HepG2 (cell line): ENCODE measurements around the gene DBNDD1. TPM values are rescaled to one million over a fixed set of nuclear protein-coding genes. Genes with fewer than 3 reads are reported as not detected.

Experiments
- ATAC-seq: fragments of 200-7000 bp; cut with Tn5 transposase; 3 replicates; pipeline ENCODE4 v1.9.1; 2020; ENCODE audit warnings: mild to moderate bottlenecking, moderate library complexity
- BruUV-seq: library from RNA; stranded (reverse); fragments of 400-500 nt; replicated peaks from 2 replicates; lab custom pipeline; 2021; lab: Mats Ljungman, UMichigan
- CTCF ChIA-PET: fragments of 300-600 bp; formaldehyde crosslinking; extraction: SDS; loops from one replicate; lab custom pipeline; 2021; ENCODE audit warnings: low total read pairs, inconsistent platforms, low intra/inter-chr PET ratio; lab: Yijun Ruan, JAX
- POLR2A ChIA-PET: fragments of 350-600 bp; sonication (Branson Sonifier 250); formaldehyde crosslinking; loops from one replicate; lab custom pipeline; 2020; ENCODE audit warnings: antibody characterized with exemption, inconsistent platforms; lab: Yijun Ruan, JAX
- DNase-seq: peaks from one replicate; pipeline ENCODE4 v3.0.0-alpha.2; 2015; ENCODE audit warnings: low spot score
- FAIRE-seq: peaks from 3 replicates; lab custom pipeline; 2011; peaks lifted over from hg19 to GRCh38; lab: Jason Lieb, UNC
- H2AFZ ChIP-seq: one replicate; pipeline ENCODE4 v1.6.1; 2011; ENCODE audit warnings: low read length, inconsistent platforms
- H3K27ac ChIP-seq: fragments of 300-600 bp; 3 replicates; pipeline ENCODE4 v1.8.0; 2011; ENCODE audit warnings: mixed run types, mild to moderate bottlenecking, mixed read lengths, low read length, inconsistent platforms; ENCODE audit not compliant: insufficient read depth; ENCODE audit errors: extremely low read length
- H3K27me3 ChIP-seq, 2 experiments: fragments of 200-600 bp in 1 of 2; 2 replicates in 1 of 2; 3 replicates in 1 of 2; pipeline versions ENCODE4 v1.6.0 to v1.8.0; 2011; ENCODE audit warnings: low read length in 2 of 2, mild to moderate bottlenecking in 2 of 2, moderate library complexity in 2 of 2, inconsistent platforms in 1 of 2; ENCODE audit not compliant: insufficient read depth in 2 of 2, control insufficient read depth in 1 of 2
- H3K36me3 ChIP-seq, 2 experiments: fragments of 200-600 bp in 1 of 2; replicated peaks in 1 of 2; 2 replicates in 1 of 2; 3 replicates in 1 of 2; pipeline versions ENCODE4 v1.5.1 to v1.8.0; 2011; ENCODE audit warnings: low read length in 2 of 2, inconsistent platforms in 1 of 2; ENCODE audit not compliant: insufficient read depth in 2 of 2, control insufficient read depth in 1 of 2
- H3K4me1 ChIP-seq: 2 replicates; pipeline ENCODE4 v1.5.1; 2012; ENCODE audit warnings: low read length, inconsistent platforms; ENCODE audit not compliant: insufficient read depth
- H3K4me2 ChIP-seq: 2 replicates; pipeline ENCODE4 v1.6.0; 2011; ENCODE audit warnings: low read depth, low read length, inconsistent platforms
- H3K4me3 ChIP-seq, 3 experiments: fragments of 200-600 bp in 1 of 3; sonication (generic), shearing (Covaris generic) in 1 of 3; replicated peaks in 1 of 3; 2 replicates each; pipeline ENCODE4 v1.5.1; 2011 to 2016; ENCODE audit warnings: low read length in 3 of 3, inconsistent platforms in 2 of 3, low read depth in 2 of 3, mild to moderate bottlenecking in 2 of 3, control low read depth in 1 of 3, mixed read lengths in 1 of 3; ENCODE audit not compliant: insufficient read depth in 1 of 3
- H3K79me2 ChIP-seq: one replicate; pipeline ENCODE4 v1.6.1; 2011; ENCODE audit warnings: low read length, inconsistent platforms; ENCODE audit not compliant: insufficient read depth
- H3K9ac ChIP-seq: 2 replicates; pipeline ENCODE4 v1.6.0; 2011; ENCODE audit warnings: mild to moderate bottlenecking, low read depth, low read length, inconsistent platforms; ENCODE audit not compliant: insufficient read depth
- H3K9me3 ChIP-seq: 2 replicates; pipeline ENCODE4 v1.5.1; 2012; ENCODE audit warnings: mild to moderate bottlenecking, low read length
- H4K20me1 ChIP-seq: 2 replicates; pipeline ENCODE4 v1.6.0; 2011; ENCODE audit warnings: inconsistent platforms, mild to moderate bottlenecking, low read length, moderate library complexity; ENCODE audit not compliant: insufficient read depth
- ELF1 ChIP-seq: sonication (generic); formaldehyde crosslinking; IDR thresholded peaks from 2 replicates; pipeline ENCODE4 v1.4.0; 2020; ENCODE audit warnings: missing genetic modification reagents
- ETV5 ChIP-seq: IDR thresholded peaks from 2 replicates; pipeline ENCODE4 v1.6.1; 2018; ENCODE audit warnings: missing biosample characterization, missing genetic modification reagents, inconsistent platforms, borderline replicate concordance
- FOXK2 ChIP-seq: fragments of 450-650 bp; IDR thresholded peaks from 2 replicates; pipeline ENCODE4 v1.6.1; 2016
- GFI1 ChIP-seq: sonication (generic); formaldehyde crosslinking; IDR thresholded peaks from 2 replicates; pipeline ENCODE4 v1.5.0; 2020; ENCODE audit warnings: missing genetic modification reagents, mild to moderate bottlenecking, borderline replicate concordance
- HDAC6 ChIP-seq: fragments of 200-600 bp; sonication (generic); IDR thresholded peaks from 2 replicates; pipeline ENCODE4 v1.7.0; 2017; ENCODE audit warnings: mild to moderate bottlenecking, antibody characterized with exemption, low read length, low read depth
- HOXA3 ChIP-seq: sonication (generic); formaldehyde crosslinking; IDR thresholded peaks from 2 replicates; pipeline ENCODE4 v1.5.0; 2020; ENCODE audit warnings: missing genetic modification reagents
- PBX3 ChIP-seq: sonication (generic); formaldehyde crosslinking; IDR thresholded peaks from 2 replicates; pipeline ENCODE4 v1.8.1; 2023; ENCODE audit warnings: missing genetic modification reagents, inconsistent platforms, borderline replicate concordance
- RNF2 ChIP-seq: fragments of 450-650 bp; conservative IDR thresholded peaks from 2 replicates; pipeline ENCODE4 v1.6.1; 2016; ENCODE audit warnings: low read depth
- YY1 ChIP-seq: IDR thresholded peaks from 2 replicates; pipeline ENCODE4 v1.6.1; 2011; ENCODE audit warnings: low read length, low read depth, moderate library complexity, mild to moderate bottlenecking; ENCODE audit not compliant: insufficient read depth, insufficient replicate concordance
- ZKSCAN1 ChIP-seq: fragments of 150-350 bp; IDR thresholded peaks from 2 replicates; pipeline ENCODE4 v1.6.1; 2014; ENCODE audit warnings: low read length
- ZMYM3 ChIP-seq: sonication (generic); formaldehyde crosslinking; IDR thresholded peaks from 2 replicates; pipeline ENCODE4 v1.5.1; 2020; ENCODE audit warnings: mild to moderate bottlenecking, missing genetic modification reagents
- ZNF253 ChIP-seq: sonication (generic); formaldehyde crosslinking; IDR thresholded peaks from 2 replicates; pipeline ENCODE4 v1.8.0; 2022; ENCODE audit warnings: mild to moderate bottlenecking, missing genetic modification reagents, borderline replicate concordance
- ZNF441 ChIP-seq: sonication (generic); formaldehyde crosslinking; IDR thresholded peaks from 2 replicates; pipeline ENCODE4 v1.7.0; 2021; ENCODE audit warnings: missing genetic modification reagents, borderline replicate concordance
- ZNF550 ChIP-seq: sonication (generic); formaldehyde crosslinking; IDR thresholded peaks from 2 replicates; pipeline ENCODE4 v1.4.0; 2020; ENCODE audit warnings: mild to moderate bottlenecking, missing genetic modification reagents, borderline replicate concordance
- ZNF709 ChIP-seq: sonication (generic); formaldehyde crosslinking; IDR thresholded peaks from 2 replicates; pipeline ENCODE4 v1.5.0; 2020; ENCODE audit warnings: mild to moderate bottlenecking, missing genetic modification reagents
- ZNF891 ChIP-seq: sonication (generic); formaldehyde crosslinking; IDR thresholded peaks from 2 replicates; pipeline ENCODE4 v1.5.0; 2020; ENCODE audit warnings: mild to moderate bottlenecking, missing genetic modification reagents
- WGBS: methylation state at CpG from one replicate; pipeline ENCODE4 v1.1.6; 2017; ENCODE audit warnings: low lambda C conversion rate; 5-methylcytosine and 5-hydroxymethylcytosine counted together
- in situ Hi-C: cut with HindIII; loops from 2 replicates; pipeline ENCODE4 v1.10.0; 2017; ENCODE audit warnings: low pct_unique_long_range_greater_than_20kb; ENCODE audit not compliant: extremely low pct_ligation_motif_present
- intact Hi-C: fragments of 100-400 bp; cut with micrococcal nuclease; formaldehyde crosslinking; loops from one replicate; pipeline ENCODE4 v1.10.0; 2022; ENCODE audit not compliant: unreplicated experiment
- polyA plus RNA-seq, 8 experiments: library from polyadenylated mRNA; depleted of rRNA in 3 of 8; stranded (reverse) in 7 of 8; unstranded in 1 of 8; fragments of >200 nt; fragmentation: Illumina TruSeq in 4 of 8; extraction: Trizol in 4 of 8; gene quantifications; 2 replicates each; pipeline versions ENCODE4 v1.2.1 to v1.2.3, GENCODE V29; 2011 to 2016; ENCODE audit warnings: low read depth in 4 of 8, missing spikeins in 1 of 8, mixed read lengths in 1 of 8; ENCODE audit not compliant: insufficient read depth in 1 of 8
- total RNA-seq, 5 experiments: library from RNA; depleted of rRNA; stranded (reverse); fragments of >200 nt; fragmentation: Illumina TruSeq; extraction: Trizol; gene quantifications; 2 replicates each; pipeline ENCODE4 v1.2.3, GENCODE V29; 2016; ENCODE audit warnings: low read depth in 1 of 5
- TF ChIP-seq, protein P1 (sequence below): sonication (generic); formaldehyde crosslinking; IDR thresholded peaks from 2 replicates; pipeline ENCODE4 v1.4.0; 2020; ENCODE audit warnings: missing genetic modification reagents, borderline replicate concordance
- TF ChIP-seq, protein P2 (sequence below): sonication (generic); formaldehyde crosslinking; IDR thresholded peaks from 2 replicates; pipeline ENCODE4 v1.5.0; 2020; ENCODE audit warnings: mild to moderate bottlenecking, missing genetic modification reagents, moderate library complexity

Gene DBNDD1
- total and polyA plus RNA-seq, 2 of the 13 experiments (the other 11 are each of a cell fraction or from before 2014, with no cell fraction given), result 17.0 to 40.4 TPM

DNA sequence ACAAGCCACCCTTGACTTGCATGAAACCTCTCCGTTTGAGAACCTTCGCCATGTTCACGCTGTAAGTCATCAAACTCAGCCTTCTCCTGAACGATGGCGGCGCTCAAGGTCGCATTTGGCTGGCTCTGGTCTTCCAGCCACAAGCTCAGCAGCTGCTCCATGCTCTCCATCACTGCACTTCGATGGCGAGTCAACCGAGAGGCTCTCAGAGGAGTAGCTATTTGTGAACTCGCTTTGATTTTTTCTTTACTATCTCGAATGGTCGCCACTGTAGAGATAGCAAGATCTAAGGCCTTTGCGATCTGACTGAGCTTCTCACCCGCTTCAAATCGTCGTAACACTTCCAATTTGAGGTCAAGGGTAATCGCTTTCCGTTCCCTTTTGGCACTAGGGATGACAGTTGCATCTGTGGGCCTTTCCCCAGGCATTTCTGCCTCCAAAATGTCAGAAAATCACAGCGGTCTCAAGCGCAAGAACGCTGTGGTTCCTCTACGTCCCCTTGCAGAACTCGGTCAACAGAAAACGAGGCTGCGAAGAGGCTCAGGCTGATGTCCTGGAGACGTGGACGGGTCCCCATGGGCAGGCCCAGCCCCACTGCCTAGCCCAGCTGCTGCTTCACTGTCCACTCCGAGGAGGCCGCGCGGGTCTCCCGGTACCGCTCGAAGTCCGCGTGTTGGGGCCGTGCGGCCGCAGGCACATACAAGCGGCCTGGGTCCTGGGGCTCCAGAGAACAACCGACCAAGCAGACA lies 47.6 kb downstream of the DBNDD1 start:
- H3K4me3 ChIP-seq, result peak overlapping the region; percentile 76 to 96 (median 95)
- peak overlapping the region; percentile 88 for H3K27ac ChIP-seq
- no peak overlapping the region for H2AFZ ChIP-seq
- H3K27me3 ChIP-seq, result no peaks in the 10 kb centered on the region; a peak in 1 of 5 replicates
- DNase-seq (no peak), FAIRE-seq (no peak), ATAC-seq (peak; percentile 61)
- H3K4me2 ChIP-seq, result peak overlapping the region; percentile 94
- in situ Hi-C loops (no loop called here), intact Hi-C loops (no loop called here)
- peaks cover 62% of the 10 kb centered on the region for H3K79me2 ChIP-seq
- H3K4me1 ChIP-seq, result peaks cover 49% of the 10 kb centered on the region
- CTCF ChIA-PET, result no interaction called here
- H3K9me3 ChIP-seq, result no peaks in the 10 kb centered on the region
- 39% methylated on average over 39 of the region's 42 CpGs for WGBS
- POLR2A ChIA-PET, result interaction anchor here (0.9 to 7.1 kb wide), 12 partner anchors 8 to 99 kb away, joined by 3 to 84 read pairs (median 4); partner anchors contain the start of genes DBNDD1, MC1R, TCF25 and TUBB3
- no peaks in the 10 kb centered on the region for H4K20me1 ChIP-seq
- peak overlapping the region; percentile 94 for H3K9ac ChIP-seq
- BruUV-seq, result TSS peak; percentile 76
- peaks cover 2 to 7% of the 10 kb centered on the region in 2 experiments; a peak in 2 of 5 replicates for H3K36me3 ChIP-seq
- no peak for TF ChIP-seq ZKSCAN1
- TF ChIP-seq ZMYM3 (CRISPR knock-in tag), result 0 out of 2 replicates have a peak, but pooled peaks have one; percentile 4
- TF ChIP-seq ZNF441 (CRISPR knock-in tag), result peak; percentile 31
- 0 out of 2 replicates have a peak, but pooled peaks have one; percentile 48 for TF ChIP-seq PBX3
- TF ChIP-seq, protein P1, sequence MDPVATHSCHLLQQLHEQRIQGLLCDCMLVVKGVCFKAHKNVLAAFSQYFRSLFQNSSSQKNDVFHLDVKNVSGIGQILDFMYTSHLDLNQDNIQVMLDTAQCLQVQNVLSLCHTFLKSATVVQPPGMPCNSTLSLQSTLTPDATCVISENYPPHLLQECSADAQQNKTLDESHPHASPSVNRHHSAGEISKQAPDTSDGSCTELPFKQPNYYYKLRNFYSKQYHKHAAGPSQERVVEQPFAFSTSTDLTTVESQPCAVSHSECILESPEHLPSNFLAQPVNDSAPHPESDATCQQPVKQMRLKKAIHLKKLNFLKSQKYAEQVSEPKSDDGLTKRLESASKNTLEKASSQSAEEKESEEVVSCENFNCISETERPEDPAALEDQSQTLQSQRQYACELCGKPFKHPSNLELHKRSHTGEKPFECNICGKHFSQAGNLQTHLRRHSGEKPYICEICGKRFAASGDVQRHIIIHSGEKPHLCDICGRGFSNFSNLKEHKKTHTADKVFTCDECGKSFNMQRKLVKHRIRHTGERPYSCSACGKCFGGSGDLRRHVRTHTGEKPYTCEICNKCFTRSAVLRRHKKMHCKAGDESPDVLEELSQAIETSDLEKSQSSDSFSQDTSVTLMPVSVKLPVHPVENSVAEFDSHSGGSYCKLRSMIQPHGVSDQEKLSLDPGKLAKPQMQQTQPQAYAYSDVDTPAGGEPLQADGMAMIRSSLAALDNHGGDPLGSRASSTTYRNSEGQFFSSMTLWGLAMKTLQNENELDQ (CRISPR knock-in tag), result 0 out of 2 replicates have a peak, but pooled peaks have one; percentile 25
- 0 out of 2 replicates have a peak, but pooled peaks have one; percentile 26 for TF ChIP-seq HOXA3 (CRISPR knock-in tag)
- peak; percentile 54; the same call in 1 of the 2 replicates for TF ChIP-seq GFI1 (CRISPR knock-in tag)
- TF ChIP-seq, protein P2, sequence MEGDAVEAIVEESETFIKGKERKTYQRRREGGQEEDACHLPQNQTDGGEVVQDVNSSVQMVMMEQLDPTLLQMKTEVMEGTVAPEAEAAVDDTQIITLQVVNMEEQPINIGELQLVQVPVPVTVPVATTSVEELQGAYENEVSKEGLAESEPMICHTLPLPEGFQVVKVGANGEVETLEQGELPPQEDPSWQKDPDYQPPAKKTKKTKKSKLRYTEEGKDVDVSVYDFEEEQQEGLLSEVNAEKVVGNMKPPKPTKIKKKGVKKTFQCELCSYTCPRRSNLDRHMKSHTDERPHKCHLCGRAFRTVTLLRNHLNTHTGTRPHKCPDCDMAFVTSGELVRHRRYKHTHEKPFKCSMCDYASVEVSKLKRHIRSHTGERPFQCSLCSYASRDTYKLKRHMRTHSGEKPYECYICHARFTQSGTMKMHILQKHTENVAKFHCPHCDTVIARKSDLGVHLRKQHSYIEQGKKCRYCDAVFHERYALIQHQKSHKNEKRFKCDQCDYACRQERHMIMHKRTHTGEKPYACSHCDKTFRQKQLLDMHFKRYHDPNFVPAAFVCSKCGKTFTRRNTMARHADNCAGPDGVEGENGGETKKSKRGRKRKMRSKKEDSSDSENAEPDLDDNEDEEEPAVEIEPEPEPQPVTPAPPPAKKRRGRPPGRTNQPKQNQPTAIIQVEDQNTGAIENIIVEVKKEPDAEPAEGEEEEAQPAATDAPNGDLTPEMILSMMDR (CRISPR knock-in tag), result peak; percentile 18; the same call in 1 of the 2 replicates
- TF ChIP-seq ELF1 (CRISPR knock-in tag), result 0 out of 2 replicates have a peak, but pooled peaks have one; percentile 8
- 0 out of 2 replicates have a peak, but pooled peaks have one; percentile 1 for TF ChIP-seq ETV5 (CRISPR knock-in tag)
- TF ChIP-seq ZNF891 (CRISPR knock-in tag), result no peak
- TF ChIP-seq FOXK2, result no peak
- TF ChIP-seq HDAC6, result no peak
- TF ChIP-seq ZNF709, result peak; percentile 57; the same call in 1 of the 2 replicates
- peak; percentile 62; the same call in 1 of the 2 replicates for TF ChIP-seq ZNF253 (CRISPR knock-in tag)
- TF ChIP-seq YY1, result no peak
- TF ChIP-seq ZNF550 (CRISPR knock-in tag), result peak; percentile 45; the same call in 1 of the 2 replicates
- peak; percentile 93 for TF ChIP-seq RNF2
